B cell (primary cell): ENCODE data around the gene HSD3B2. TPM values are rescaled to one million over a fixed set of nuclear protein-coding genes. Genes with fewer than 3 reads are reported as not detected.
A peak's percentile ranks its signal among the peaks of the same experiment; 100 is the strongest.

Source experiments
- ATAC-seq: fragments of 200-7000 bp; cut with Tn5 transposase; one replicate; pipeline ENCODE4 v1.10.0; 2021; ENCODE audit warnings: low read depth, mild to moderate bottlenecking, moderate number of reproducible peaks, moderate library complexity
- CTCF ChIA-PET: fragments of 350-600 bp; sonication (Branson Sonifier 250); formaldehyde crosslinking; loops from one replicate; lab custom pipeline; 2021; ENCODE audit warnings: antibody characterized with exemption, inconsistent platforms; lab: Charles Lee
- POLR2A ChIA-PET: fragments of 350-600 bp; sonication (Branson Sonifier 250); formaldehyde crosslinking; loops from one replicate; lab custom pipeline; 2021; ENCODE audit warnings: antibody characterized with exemption; lab: Charles Lee
- DNase-seq: peaks from one replicate; pipeline ENCODE4 v3.0.0; 2013
- H2AFZ ChIP-seq: 2 replicates; pipeline ENCODE4 v1.6.1; 2012; ENCODE audit warnings: mild to moderate bottlenecking, low read depth, low read length; ENCODE audit not compliant: insufficient read depth, poor library complexity, severe bottlenecking
- H3K27ac ChIP-seq, 2 donors: 1 replicate in 1 of 2; 2 replicates in 1 of 2; pipeline ENCODE4 v1.5.1; 2012 to 2013; ENCODE audit warnings: low read length in 2 of 2, mild to moderate bottlenecking in 2 of 2, moderate library complexity in 1 of 2
- H3K27me3 ChIP-seq, 4 experiments: fragments of 200-600 bp in 1 of 4; sonication (generic) in 1 of 4; replicated peaks in 1 of 4; 1 replicate in 2 of 4; 2 replicates in 2 of 4; pipeline versions ENCODE4 v1.6.1 to v1.7.0; 2013 to 2016; ENCODE audit warnings: low read length in 3 of 4, mild to moderate bottlenecking in 2 of 4, mixed read lengths in 1 of 4, moderate library complexity in 1 of 4; ENCODE audit not compliant: insufficient read depth in 4 of 4, control insufficient read depth in 3 of 4; ENCODE audit errors: control extremely low read depth in 1 of 4
- H3K36me3 ChIP-seq, 2 experiments: replicated peaks in 1 of 2; 1 replicate in 1 of 2; 2 replicates in 1 of 2; pipeline versions ENCODE4 v1.6.1 to v1.7.1; 2013; ENCODE audit warnings: low read length in 1 of 2; ENCODE audit not compliant: insufficient read depth in 2 of 2, control insufficient read depth in 1 of 2; ENCODE audit errors: control extremely low read depth in 1 of 2, extremely low read depth in 1 of 2
- H3K4me1 ChIP-seq, 2 donors: fragments of 200-600 bp in 1 of 2; sonication (generic) in 1 of 2; 1 replicate in 1 of 2; 2 replicates in 1 of 2; pipeline versions ENCODE4 v1.5.1 to v1.6.1; 2013 to 2017; ENCODE audit warnings: low read length in 2 of 2; ENCODE audit not compliant: control insufficient read depth in 2 of 2, insufficient read depth in 2 of 2
- H3K4me2 ChIP-seq: replicated peaks from 2 replicates; pipeline ENCODE3; 2012; ENCODE audit warnings: mild to moderate bottlenecking, low read depth, low read length; ENCODE audit not compliant: poor library complexity, severe bottlenecking
- H3K4me3 ChIP-seq, 5 experiments: fragments of 200-600 bp in 1 of 5; sonication (generic) in 1 of 5; 1 replicate in 3 of 5; 2 replicates in 2 of 5; pipeline versions ENCODE4 v1.5.1 to v1.7.0; 2011 to 2016; ENCODE audit warnings: low read length in 4 of 5, mild to moderate bottlenecking in 4 of 5, low read depth in 2 of 5, control low read depth in 1 of 5, moderate library complexity in 1 of 5; ENCODE audit not compliant: insufficient read depth in 1 of 5; ENCODE audit errors: control extremely low read depth in 1 of 5, extremely low read depth in 1 of 5
- H3K79me2 ChIP-seq: fragments of 200-600 bp; sonication (generic); one replicate; pipeline ENCODE4 v1.6.0; 2016; ENCODE audit warnings: low read length; ENCODE audit not compliant: control insufficient read depth, insufficient read depth
- H3K9ac ChIP-seq: fragments of 200-600 bp; sonication (generic); 2 replicates; pipeline ENCODE4 v1.6.1; 2017; ENCODE audit warnings: mild to moderate bottlenecking, low read length, moderate library complexity
- H3K9me3 ChIP-seq, 3 donors: one replicate each; pipeline versions ENCODE4 v1.6.1 to v1.7.1; 2013; ENCODE audit warnings: low read length in 2 of 3; ENCODE audit not compliant: control insufficient read depth in 2 of 3, insufficient read depth in 1 of 3; ENCODE audit errors: control extremely low read depth in 1 of 3
- H4K20me1 ChIP-seq: 2 replicates; pipeline ENCODE4 v1.6.0; 2012; ENCODE audit warnings: mild to moderate bottlenecking, low read length; ENCODE audit not compliant: insufficient read depth, control insufficient read depth, poor library complexity, severe bottlenecking
- H3K27ac Mint-ChIP-seq: one replicate; pipeline ENCODE4 v1.8.0; 2021; ENCODE audit warnings: mixed read lengths
- H3K27me3 Mint-ChIP-seq: one replicate; pipeline ENCODE4 v1.8.0; 2021; ENCODE audit warnings: mixed read lengths
- H3K4me1 Mint-ChIP-seq: one replicate; pipeline ENCODE4 v1.8.0; 2021; ENCODE audit warnings: mixed read lengths
- H3K4me3 Mint-ChIP-seq: one replicate; pipeline ENCODE4 v1.8.0; 2021; ENCODE audit warnings: mixed read lengths
- H3K9me3 Mint-ChIP-seq: one replicate; pipeline ENCODE4 v1.8.0; 2022; ENCODE audit warnings: mixed read lengths; ENCODE audit not compliant: insufficient read depth
- EZH2 ChIP-seq: IDR thresholded peaks from 2 replicates; pipeline ENCODE4 v1.6.1; 2012; ENCODE audit warnings: borderline replicate concordance, low read depth, mild to moderate bottlenecking, moderate library complexity, low read length; ENCODE audit not compliant: insufficient read depth, poor library complexity, severe bottlenecking
- WGBS: methylation state at CpG from one replicate; pipeline ENCODE4 v1.1.5; 2013; ENCODE audit warnings: missing lambda C conversion rate; ENCODE audit not compliant: insufficient coverage; 5-methylcytosine and 5-hydroxymethylcytosine counted together
- intact Hi-C: fragments of 100-400 bp; cut with micrococcal nuclease; formaldehyde crosslinking; loops from one replicate; pipeline ENCODE4 v1.10.0; 2022
- polyA plus RNA-seq: library from polyadenylated mRNA; depleted of rRNA; stranded (reverse); fragments of >200 nt; gene quantifications from 2 replicates; pipeline ENCODE4 v1.2.3, GENCODE V29; 2012
- total RNA-seq, 2 donors: library from RNA; stranded (reverse); fragments of 120-200 nt in 1 of 2; gene quantifications; 1 replicate in 1 of 2; 2 replicates in 1 of 2; pipeline versions ENCODE4 v1.2.3 to v1.2.4, GENCODE V29; 2013 to 2022
- TF ChIP-seq, protein P1 (sequence below): fragments of 200-600 bp; IDR thresholded peaks from one replicate; pipeline ENCODE4 v1.8.0; 2022; ENCODE audit warnings: antibody characterized with exemption, mild to moderate bottlenecking

Gene HSD3B2
- total and polyA plus RNA-seq, 2 donors (not counting 1 experiment from before 2014, with no cell fraction given): not detected

GRCh38 chr1:119367432-119368124 lies 47.4 kb upstream of the HSD3B2 start:
- H4K20me1 ChIP-seq: no peaks in the 10 kb centered on the region
- no peaks in the 10 kb centered on the region for H3K36me3 ChIP-seq
- no peak overlapping the region for H3K4me2 ChIP-seq
- H3K4me1 ChIP-seq: no peaks in the 10 kb centered on the region
- no peaks in the 10 kb centered on the region for H3K79me2 ChIP-seq
- intact Hi-C loops: loop anchor here (5.0 kb wide), 1 partner anchor 1215 kb away; no protein-coding TSS in a partner anchor
- H3K9ac ChIP-seq: no peak overlapping the region
- H3K27ac ChIP-seq: no peak overlapping the region
- H3K27me3 ChIP-seq: no peaks in the 10 kb centered on the region
- H2AFZ ChIP-seq: no peak overlapping the region
- DNase-seq: no peak
- POLR2A ChIA-PET: no interaction called here
- H3K9me3 Mint-ChIP-seq: no peaks in the 10 kb centered on the region
- TF ChIP-seq, protein P1, sequence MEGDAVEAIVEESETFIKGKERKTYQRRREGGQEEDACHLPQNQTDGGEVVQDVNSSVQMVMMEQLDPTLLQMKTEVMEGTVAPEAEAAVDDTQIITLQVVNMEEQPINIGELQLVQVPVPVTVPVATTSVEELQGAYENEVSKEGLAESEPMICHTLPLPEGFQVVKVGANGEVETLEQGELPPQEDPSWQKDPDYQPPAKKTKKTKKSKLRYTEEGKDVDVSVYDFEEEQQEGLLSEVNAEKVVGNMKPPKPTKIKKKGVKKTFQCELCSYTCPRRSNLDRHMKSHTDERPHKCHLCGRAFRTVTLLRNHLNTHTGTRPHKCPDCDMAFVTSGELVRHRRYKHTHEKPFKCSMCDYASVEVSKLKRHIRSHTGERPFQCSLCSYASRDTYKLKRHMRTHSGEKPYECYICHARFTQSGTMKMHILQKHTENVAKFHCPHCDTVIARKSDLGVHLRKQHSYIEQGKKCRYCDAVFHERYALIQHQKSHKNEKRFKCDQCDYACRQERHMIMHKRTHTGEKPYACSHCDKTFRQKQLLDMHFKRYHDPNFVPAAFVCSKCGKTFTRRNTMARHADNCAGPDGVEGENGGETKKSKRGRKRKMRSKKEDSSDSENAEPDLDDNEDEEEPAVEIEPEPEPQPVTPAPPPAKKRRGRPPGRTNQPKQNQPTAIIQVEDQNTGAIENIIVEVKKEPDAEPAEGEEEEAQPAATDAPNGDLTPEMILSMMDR: peak; percentile 45
- TF ChIP-seq EZH2: no peak
- H3K4me3 ChIP-seq: no peak overlapping the region
- H3K4me3 Mint-ChIP-seq: no peak overlapping the region
- H3K27me3 Mint-ChIP-seq: peaks cover 14% of the 10 kb centered on the region
- H3K9me3 ChIP-seq: no peaks in the 10 kb centered on the region
- H3K4me1 Mint-ChIP-seq: no peaks in the 10 kb centered on the region
- WGBS: 72% methylated on average over 11 of the region's 13 CpGs
- no peak overlapping the region for H3K27ac Mint-ChIP-seq
- CTCF ChIA-PET: interaction anchor here (0.6 to 1.2 kb wide), 3 partner anchors 22 to 1214 kb away, joined by 3 to 4 read pairs (median 3); no protein-coding TSS in a partner anchor
- no peak for ATAC-seq

DNA sequence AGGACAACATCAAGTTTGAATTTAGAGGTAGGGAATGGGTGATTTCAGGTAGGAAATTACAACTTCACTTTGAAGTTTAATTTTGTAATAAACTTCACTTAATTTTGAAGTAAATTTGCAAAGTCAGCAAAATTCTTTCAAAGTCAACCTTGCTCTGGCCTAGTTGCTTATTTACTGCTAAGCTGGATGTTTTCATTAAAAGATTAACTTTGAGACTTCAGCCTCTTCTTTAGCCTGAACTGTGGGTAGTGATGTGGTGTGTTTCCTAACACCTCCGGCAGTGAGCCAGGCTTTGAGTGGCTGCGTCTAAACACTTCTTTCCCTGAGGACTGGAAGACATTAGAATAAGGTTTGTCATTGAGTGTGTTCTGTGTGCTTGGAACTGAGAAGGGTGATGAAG lies 46.4 kb upstream of the HSD3B2 start, which contains the start of gene HAO2:
Gene HAO2 (plus strand): TSS at position 232 of the 400 bp plus-strand sequence. CDS start 12,301 bp downstream, outside the sequence.
- no peaks in the 10 kb centered on the region for H3K36me3 ChIP-seq
- no peaks in the 10 kb centered on the region for H3K27me3 ChIP-seq
- ATAC-seq: no peak
- H3K27ac ChIP-seq: no peak within 1 kb of the TSS
- WGBS: 100% methylated on average over 2 of the region's 2 CpGs
- H3K27ac Mint-ChIP-seq: no peak within 1 kb of the TSS
- CTCF ChIA-PET: interaction anchor here (1.1 kb wide), 1 partner anchor 1215 kb away, joined by 3 read pairs; no protein-coding TSS in a partner anchor
- no peak within 1 kb of the TSS for H3K4me3 Mint-ChIP-seq
- intact Hi-C loops: loop anchor here (5.0 kb wide), 1 partner anchor 1216 kb away; no protein-coding TSS in a partner anchor
- no peaks in the 10 kb centered on the region for H3K4me1 ChIP-seq
- no peaks in the 10 kb centered on the region for H3K4me1 Mint-ChIP-seq
- peaks cover 19% of the 10 kb centered on the region for H3K27me3 Mint-ChIP-seq
- H4K20me1 ChIP-seq: no peaks in the 10 kb centered on the region
- no peaks in the 10 kb centered on the region for H3K9me3 Mint-ChIP-seq
- no peak for DNase-seq
- POLR2A ChIA-PET: no interaction called here
- no peaks in the 10 kb centered on the region for H3K9me3 ChIP-seq
- no peak within 1 kb of the TSS for H3K4me2 ChIP-seq
- H2AFZ ChIP-seq: no peak within 1 kb of the TSS
- no peaks in the 10 kb centered on the region for H3K79me2 ChIP-seq
- TF ChIP-seq, protein P1: no peak
- no peak for TF ChIP-seq EZH2
- no peak within 1 kb of the TSS for H3K9ac ChIP-seq
- no peak within 1 kb of the TSS for H3K4me3 ChIP-seq
